Measurements from ENCODE around the gene TNNC2. TPM values are rescaled to one million over a fixed set of nuclear protein-coding genes. Genes with fewer than 3 reads are reported as not detected.

Gene TNNC2
- total and polyA plus RNA-seq, 2 donors (not counting 1 experiment from before 2014, with no cell fraction given), result 0.33 TPM; not detected in 1

- peaks cover 9% of the 10 kb centered on the region for H3K79me2 ChIP-seq (ENCODE audit: control insufficient read depth, insufficient read depth, low read length)
- ChIA-PET CTCF (interaction anchor here (1.1 kb wide), 1 partner anchor 21 kb away, joined by 3 read pairs; the partner anchor contains the start of genes DNTTIP1 and WFDC3), POLR2A (no interaction called here)
- H3K36me3 ChIP-seq (replicated peaks in 1 of 2; ENCODE audit: control extremely low read depth in 1 of 2, control insufficient read depth in 1 of 2, extremely low read depth in 1 of 2, insufficient read depth in 2 of 2, low read length in 1 of 2), result peaks cover 3 to 28% of the 10 kb centered on the region in 2 experiments
- WGBS (ENCODE audit: insufficient coverage), result 16% methylated on average over 11 of the region's 11 CpGs
- ATAC-seq (ENCODE audit: low read depth) (no peak), DNase-seq (no peak)
- peak overlapping the region; percentile 75 for H3K9ac ChIP-seq (ENCODE audit: low read length)
- H3K27me3 Mint-ChIP-seq, result no peaks in the 10 kb centered on the region
- peaks cover 9 to 16% of the 10 kb centered on the region in 2 donors for H3K4me1 ChIP-seq (ENCODE audit: control insufficient read depth in 2 of 2, insufficient read depth in 2 of 2, low read length in 2 of 2)
- H3K4me1 Mint-ChIP-seq, result peaks cover 16% of the 10 kb centered on the region
- peak overlapping the region; percentile 94 for H2AFZ ChIP-seq (ENCODE audit: insufficient read depth, low read depth, low read length, poor library complexity, severe bottlenecking)
- H4K20me1 ChIP-seq (ENCODE audit: control insufficient read depth, insufficient read depth, low read length, poor library complexity, severe bottlenecking), result no peaks in the 10 kb centered on the region
- H3K4me3 ChIP-seq (ENCODE audit: control extremely low read depth in 1 of 5, extremely low read depth in 1 of 5, insufficient read depth in 1 of 5, low read depth in 2 of 5, low read length in 4 of 5), result peak overlapping the region in 4 of 5 experiments; percentile 52 to 85 (median 65)
- H3K27ac ChIP-seq (ENCODE audit: low read length in 2 of 2), result no peak overlapping the region
- H3K9me3 Mint-ChIP-seq (ENCODE audit: insufficient read depth), result no peaks in the 10 kb centered on the region
- peak overlapping the region; percentile 88 for H3K4me3 Mint-ChIP-seq
- peak overlapping the region; percentile 41 for H3K27ac Mint-ChIP-seq
- TF ChIP-seq EZH2 (IDR thresholded peaks at IDR 0.05; ENCODE audit: borderline replicate concordance, insufficient read depth, low read depth, low read length, poor library complexity, severe bottlenecking) (no peak), CTCF (IDR thresholded peaks at IDR 0.05) (no peak)
- no peaks in the 10 kb centered on the region for H3K9me3 ChIP-seq (ENCODE audit: control extremely low read depth in 1 of 3, control insufficient read depth in 2 of 3, insufficient read depth in 1 of 3, low read length in 2 of 3)
- peaks cover 0 to 2% (median 0%) of the 10 kb centered on the region in 4 experiments for H3K27me3 ChIP-seq (replicated peaks in 1 of 4; ENCODE audit: control extremely low read depth in 1 of 4, control insufficient read depth in 3 of 4, insufficient read depth in 4 of 4, low read length in 3 of 4)
- peak overlapping the region; percentile 98 for H3K4me2 ChIP-seq (replicated peaks; ENCODE audit: low read depth, low read length, poor library complexity, severe bottlenecking)
- intact Hi-C loops (cut with micrococcal nuclease), result loop anchor here (2.0 kb wide), 1 partner anchor 68 kb away; the partner anchor contains the start of gene ZSWIM1
Observed at GRCh38 chr20:45813006-45813340, 14.1 kb downstream of the TNNC2 start.

DNA sequence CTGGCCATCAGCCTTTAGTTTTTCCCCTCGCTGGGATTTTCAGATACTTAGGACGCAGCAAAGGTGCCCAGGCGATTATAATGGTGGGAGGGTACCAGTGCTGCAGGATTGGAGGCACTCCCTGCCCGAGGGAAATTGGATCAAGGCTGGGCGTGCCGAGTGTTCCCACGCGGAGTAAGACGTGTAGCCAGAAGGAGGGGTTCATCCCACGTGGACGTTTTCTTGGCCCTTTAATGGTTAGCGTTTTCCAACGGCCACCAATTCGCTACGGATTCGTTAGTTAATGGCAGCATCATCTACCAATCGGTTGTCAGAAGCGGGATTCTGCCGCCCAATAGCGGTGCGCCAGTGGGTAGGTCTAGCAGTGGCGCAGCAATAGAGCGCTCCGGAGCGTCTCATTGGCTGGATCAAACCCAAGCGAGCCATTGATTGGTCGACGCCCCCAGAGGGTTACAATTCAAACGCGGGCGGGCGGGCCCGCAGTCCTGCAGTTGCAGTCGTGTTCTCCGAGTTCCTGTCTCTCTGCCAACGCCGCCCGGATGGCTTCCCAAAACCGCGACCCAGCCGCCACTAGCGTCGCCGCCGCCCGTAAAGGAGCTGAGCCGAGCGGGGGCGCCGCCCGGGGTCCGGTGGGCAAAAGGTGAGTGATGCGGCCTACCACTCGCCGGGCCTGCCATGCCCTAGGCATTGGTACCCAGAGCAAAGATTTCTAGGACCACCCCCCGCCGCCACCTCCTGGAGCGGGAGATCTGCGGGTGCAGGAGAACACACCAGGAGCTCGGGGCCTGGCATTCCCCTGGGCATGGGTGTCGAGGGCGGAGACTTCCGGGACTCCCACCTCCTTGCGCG, 14.7 kb downstream of the TNNC2 start, which contains the start of gene UBE2C:
Gene UBE2C, plus strand, starts transcription at position 488 of the 849 bp plus-strand sequence. Its CDS starts 52 bp downstream, at position 540.
- Histone ChIP-seq H3K4me3 (ENCODE audit: control extremely low read depth in 1 of 5, extremely low read depth in 1 of 5, insufficient read depth in 1 of 5, low read depth in 2 of 5, low read length in 4 of 5) (peak within 1 kb of the TSS in 4 of 5 experiments; percentile 52 to 85 (median 65)), H3K9me3 (ENCODE audit: control extremely low read depth in 1 of 3, control insufficient read depth in 2 of 3, insufficient read depth in 1 of 3, low read length in 2 of 3) (no peaks in the 10 kb centered on the region), H3K27ac (ENCODE audit: low read length in 2 of 2) (no peak within 1 kb of the TSS), H3K9ac (ENCODE audit: low read length) (peak within 1 kb of the TSS; percentile 75), H3K27me3 (replicated peaks in 1 of 4; ENCODE audit: control extremely low read depth in 1 of 4, control insufficient read depth in 3 of 4, insufficient read depth in 4 of 4, low read length in 3 of 4) (peaks cover 0 to 2% (median 0%) of the 10 kb centered on the region in 4 experiments), H3K79me2 (ENCODE audit: control insufficient read depth, insufficient read depth, low read length) (peaks cover 9% of the 10 kb centered on the region), H3K4me1 (ENCODE audit: control insufficient read depth in 2 of 2, insufficient read depth in 2 of 2, low read length in 2 of 2) (peaks cover 9 to 16% of the 10 kb centered on the region in 2 donors), H2AFZ (ENCODE audit: insufficient read depth, low read depth, low read length, poor library complexity, severe bottlenecking) (peak within 1 kb of the TSS; percentile 94), H3K4me2 (replicated peaks; ENCODE audit: low read depth, low read length, poor library complexity, severe bottlenecking) (peak within 1 kb of the TSS; percentile 98), H3K36me3 (replicated peaks in 1 of 2; ENCODE audit: control extremely low read depth in 1 of 2, control insufficient read depth in 1 of 2, extremely low read depth in 1 of 2, insufficient read depth in 2 of 2, low read length in 1 of 2) (peaks cover 3 to 28% of the 10 kb centered on the region in 2 experiments), H4K20me1 (ENCODE audit: control insufficient read depth, insufficient read depth, low read length, poor library complexity, severe bottlenecking) (no peaks in the 10 kb centered on the region)
- ChIA-PET CTCF (interaction anchor here (1.1 kb wide), 1 partner anchor 21 kb away, joined by 3 read pairs; the partner anchor contains the start of genes DNTTIP1 and WFDC3), POLR2A (no interaction called here)
- H3K4me1 Mint-ChIP-seq, result peaks cover 16% of the 10 kb centered on the region
- H3K9me3 Mint-ChIP-seq (ENCODE audit: insufficient read depth), result no peaks in the 10 kb centered on the region
- peak within 1 kb of the TSS; percentile 88 for H3K4me3 Mint-ChIP-seq
- DNase-seq (peak; percentile 96), ATAC-seq (ENCODE audit: low read depth) (peak; percentile 100)
- H3K27ac Mint-ChIP-seq, result peak within 1 kb of the TSS; percentile 70
- WGBS (ENCODE audit: insufficient coverage), result 4% methylated on average over 65 of the region's 65 CpGs
- intact Hi-C loops (cut with micrococcal nuclease), result loop anchor here (1.0 to 2.0 kb wide), 6 partner anchors 21 to 160 kb away; partner anchors contain the start of genes ACOT8, CTSA, DNTTIP1 and NEURL2
- H3K27me3 Mint-ChIP-seq, result no peaks in the 10 kb centered on the region
- TF ChIP-seq CTCF (IDR thresholded peaks at IDR 0.05) (no peak), EZH2 (IDR thresholded peaks at IDR 0.05; ENCODE audit: borderline replicate concordance, insufficient read depth, low read depth, low read length, poor library complexity, severe bottlenecking) (no peak)

All from B cell (primary cell).